H9 (cell line): ENCODE results near the gene CDC42EP3. TPM values are rescaled to one million over a fixed set of nuclear protein-coding genes. Genes with fewer than 3 reads are reported as not detected.

Experiments used
- DNase-seq: peaks from one replicate; pipeline ENCODE4 v3.0.0-alpha.2; 2017
- H2AFZ ChIP-seq: one replicate; pipeline ENCODE4 v1.6.1; 2013; ENCODE audit warnings: mild to moderate bottlenecking, low read length, control low read depth, moderate library complexity
- H2AK5ac ChIP-seq: 2 replicates; pipeline ENCODE4 v1.6.1; 2013; ENCODE audit warnings: low read length, control low read depth, mixed read lengths; ENCODE audit not compliant: insufficient read length
- H2BK120ac ChIP-seq: one replicate; pipeline ENCODE4 v1.6.1; 2013; ENCODE audit warnings: low read depth, mild to moderate bottlenecking, low read length, control low read depth, inconsistent platforms; ENCODE audit not compliant: poor library complexity, severe bottlenecking
- H2BK12ac ChIP-seq: 2 replicates; pipeline ENCODE4 v1.6.1; 2013; ENCODE audit warnings: low read length, control low read depth, mixed read lengths, low read depth; ENCODE audit not compliant: insufficient read length
- H2BK15ac ChIP-seq: 2 replicates; pipeline ENCODE4 v1.6.1; 2013; ENCODE audit warnings: low read depth, low read length, control low read depth
- H2BK20ac ChIP-seq: one replicate; pipeline ENCODE4 v1.6.1; 2013; ENCODE audit warnings: low read depth, mild to moderate bottlenecking, low read length, control low read depth, inconsistent platforms; ENCODE audit not compliant: poor library complexity, severe bottlenecking
- H2BK5ac ChIP-seq: 2 replicates; pipeline ENCODE4 v1.6.1; 2013; ENCODE audit warnings: low read length, control low read depth, mixed read lengths; ENCODE audit not compliant: insufficient read length
- H3K14ac ChIP-seq: 2 replicates; pipeline ENCODE4 v1.6.1; 2013; ENCODE audit warnings: low read length, control low read depth; ENCODE audit not compliant: insufficient read depth
- H3K18ac ChIP-seq: 2 replicates; pipeline ENCODE4 v1.6.1; 2013; ENCODE audit warnings: low read depth, mild to moderate bottlenecking, mixed read lengths, low read length, control low read depth; ENCODE audit not compliant: insufficient read length
- H3K23ac ChIP-seq: 2 replicates; pipeline ENCODE4 v1.6.1; 2013; ENCODE audit warnings: low read length, control low read depth, mixed read lengths, low read depth; ENCODE audit not compliant: insufficient read length
- H3K23me2 ChIP-seq: 2 replicates; pipeline ENCODE4 v1.6.1; 2013; ENCODE audit warnings: low read depth, mild to moderate bottlenecking, mixed read lengths, low read length, control low read depth; ENCODE audit not compliant: insufficient read length, poor library complexity, severe bottlenecking
- H3K27ac ChIP-seq: 2 replicates; pipeline ENCODE4 v1.5.1; 2013; ENCODE audit warnings: low read length, control low read depth, mixed read lengths, low read depth; ENCODE audit not compliant: insufficient read length
- H3K27me3 ChIP-seq: 2 replicates; pipeline ENCODE4 v1.6.1; 2013; ENCODE audit warnings: low read length, control low read depth, inconsistent platforms; ENCODE audit not compliant: insufficient read depth
- H3K4ac ChIP-seq: 2 replicates; pipeline ENCODE4 v1.6.1; 2013; ENCODE audit warnings: low read depth, mild to moderate bottlenecking, control low read depth, inconsistent platforms, low read length, moderate library complexity
- H3K4me1 ChIP-seq: 2 replicates; pipeline ENCODE4 v1.6.1; 2013; ENCODE audit warnings: low read length, control low read depth, inconsistent platforms; ENCODE audit not compliant: insufficient read depth
- H3K4me2 ChIP-seq: 2 replicates; pipeline ENCODE4 v1.6.1; 2013; ENCODE audit warnings: low read length, control low read depth, mixed read lengths; ENCODE audit not compliant: insufficient read length, insufficient read depth
- H3K56ac ChIP-seq: 2 replicates; pipeline ENCODE4 v1.6.1; 2013; ENCODE audit warnings: low read depth, mild to moderate bottlenecking, mixed read lengths, low read length, control low read depth; ENCODE audit not compliant: insufficient read length
- H3K79me1 ChIP-seq: 2 replicates; pipeline ENCODE4 v1.6.1; 2013; ENCODE audit warnings: low read depth, mild to moderate bottlenecking, moderate library complexity, low read length, control low read depth, inconsistent platforms; ENCODE audit not compliant: insufficient read depth, poor library complexity, severe bottlenecking
- H3K79me2 ChIP-seq: 2 replicates; pipeline ENCODE4 v1.6.1; 2013; ENCODE audit warnings: low read length, control low read depth, inconsistent platforms; ENCODE audit not compliant: insufficient read depth
- H3K9ac ChIP-seq: 2 replicates; pipeline ENCODE4 v1.6.1; 2013; ENCODE audit warnings: low read length, control low read depth, mixed read lengths; ENCODE audit not compliant: insufficient read length; ENCODE audit errors: extremely low read depth
- H3K9me3 ChIP-seq: one replicate; pipeline ENCODE4 v1.6.1; 2013; ENCODE audit warnings: low read depth, low read length, inconsistent platforms; ENCODE audit not compliant: control insufficient read depth
- H3T11ph ChIP-seq: one replicate; pipeline ENCODE4 v1.6.1; 2013; ENCODE audit warnings: mild to moderate bottlenecking, low read length, control low read depth, inconsistent platforms
- H4K20me1 ChIP-seq: one replicate; pipeline ENCODE4 v1.6.1; 2013; ENCODE audit not compliant: control insufficient read depth, insufficient read length, insufficient read depth
- H4K5ac ChIP-seq: 2 replicates; pipeline ENCODE4 v1.6.1; 2013; ENCODE audit warnings: low read depth, mild to moderate bottlenecking, mixed read lengths, low read length, control low read depth; ENCODE audit not compliant: insufficient read length
- H4K8ac ChIP-seq: replicated peaks from 2 replicates; pipeline ENCODE4 v1.6.1; 2013; ENCODE audit warnings: low read length, control low read depth, mixed read lengths, low read depth; ENCODE audit not compliant: insufficient read length
- H4K91ac ChIP-seq: 2 replicates; pipeline ENCODE4 v1.6.1; 2013; ENCODE audit warnings: low read depth, mild to moderate bottlenecking, moderate library complexity, mixed read lengths, low read length, control low read depth; ENCODE audit not compliant: insufficient read length
- H3K27ac Mint-ChIP-seq, 3 experiments: 2 replicates in 2 of 3; 3 replicates in 1 of 3; pipeline ENCODE4 v1.8.0; 2020 to 2021; ENCODE audit warnings: mixed read lengths in 3 of 3, mild to moderate bottlenecking in 1 of 3, moderate library complexity in 1 of 3
- H3K27me3 Mint-ChIP-seq: 2 replicates; pipeline ENCODE4 v1.8.0; 2021; ENCODE audit warnings: low read depth, mild to moderate bottlenecking, moderate library complexity, mixed read lengths
- H3K36me3 Mint-ChIP-seq, 3 experiments: 2 replicates in 2 of 3; 3 replicates in 1 of 3; pipeline ENCODE4 v1.8.0; 2020 to 2021; ENCODE audit warnings: low read depth in 3 of 3, mixed read lengths in 3 of 3; ENCODE audit not compliant: insufficient read depth in 1 of 3
- H3K4me1 Mint-ChIP-seq, 2 experiments: 2 replicates each; pipeline ENCODE4 v1.8.0; 2020; ENCODE audit warnings: mixed read lengths in 2 of 2
- H3K4me3 Mint-ChIP-seq, 2 experiments: 2 replicates in 1 of 2; 3 replicates in 1 of 2; pipeline ENCODE4 v1.8.0; 2020 to 2021; ENCODE audit warnings: mild to moderate bottlenecking in 2 of 2, mixed read lengths in 2 of 2, moderate library complexity in 1 of 2
- H3K9me3 Mint-ChIP-seq, 2 experiments: 2 replicates in 1 of 2; 3 replicates in 1 of 2; pipeline ENCODE4 v1.8.0; 2020; ENCODE audit warnings: mild to moderate bottlenecking in 2 of 2, mixed read lengths in 2 of 2, moderate library complexity in 1 of 2
- WGBS: extraction: QIAGEN DNeasy Blood & Tissue Kit; methylation state at CpG from one replicate; pipeline ENCODE4 v1.1.7; 2013; ENCODE audit warnings: missing lambda C conversion rate, low lambda C conversion rate, mixed read lengths; ENCODE audit not compliant: insufficient read length; ENCODE audit errors: extremely low coverage; 5-methylcytosine and 5-hydroxymethylcytosine counted together
- total RNA-seq: library from RNA; stranded (reverse); gene quantifications from 2 replicates; pipeline ENCODE4 v1.2.1, GENCODE V29; 2021
- TF ChIP-seq, protein P1 (sequence below): fragments of 200-600 bp; sonication (generic); conservative IDR thresholded peaks from 3 replicates; pipeline ENCODE4 v1.8.0; 2021; ENCODE audit warnings: antibody characterized with exemption, mild to moderate bottlenecking

Gene CDC42EP3
- total RNA-seq, 1 experiment from 2014 or later: 61.5 TPM

DNA sequence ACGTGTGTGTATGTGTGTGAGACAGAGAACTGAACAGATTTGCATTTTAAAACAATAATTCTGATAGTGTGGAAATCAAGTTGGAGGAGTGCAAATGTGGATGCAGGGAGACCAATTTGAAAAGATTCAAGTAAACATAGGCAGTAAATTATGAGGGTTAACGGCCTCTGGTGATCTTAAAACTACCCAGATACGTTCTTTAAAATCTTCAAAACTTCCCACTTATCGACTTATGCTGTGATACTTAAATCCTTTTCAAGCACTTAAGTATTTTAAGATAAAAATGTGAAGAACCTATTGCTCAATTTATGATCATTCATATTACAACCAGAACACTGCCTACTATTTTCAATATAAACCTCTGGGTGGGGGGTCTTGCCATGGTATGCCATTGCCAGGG, 37.7 kb upstream of the CDC42EP3 start:
- Histone ChIP-seq H2BK15ac (no peak overlapping the region), H2BK120ac (no peak overlapping the region)
- H3K27ac Mint-ChIP-seq: no peak overlapping the region

More for the DNA sequence above, 37.7 kb upstream of the CDC42EP3 start:
- Histone ChIP-seq H3K79me2 (no peaks in the 10 kb centered on the region), H3K27me3 (no peaks in the 10 kb centered on the region), H2AFZ (no peak overlapping the region), H3K56ac (no peak overlapping the region), H3K27ac (no peak overlapping the region), H2AK5ac (no peak overlapping the region), H4K8ac (no peak overlapping the region), H2BK12ac (no peak overlapping the region), H4K5ac (no peak overlapping the region), H3K4me1 (no peaks in the 10 kb centered on the region; the same call in 1 of the 2 replicates), H3K9me3 (no peaks in the 10 kb centered on the region), H3K9ac (no peak overlapping the region), H3K79me1 (no peaks in the 10 kb centered on the region), H4K91ac (no peak overlapping the region), H3K14ac (no peak overlapping the region), H3K23ac (no peak overlapping the region), H3K4ac (no peak overlapping the region), H3K18ac (no peak overlapping the region), H2BK20ac (no peak overlapping the region), H3K4me2 (no peak overlapping the region), H2BK5ac (no peak overlapping the region), H4K20me1 (no peaks in the 10 kb centered on the region), H3T11ph (no peak overlapping the region), H3K23me2 (no peaks in the 10 kb centered on the region)
- 100% methylated on average over 1 of the region's 4 CpGs for WGBS
- Mint-ChIP-seq H3K27me3 (no peaks in the 10 kb centered on the region), H3K9me3 (peaks cover 0 to 5% of the 10 kb centered on the region in 2 experiments; a peak in 3 of 5 replicates), H3K36me3 (no peaks in the 10 kb centered on the region), H3K4me3 (no peak overlapping the region), H3K4me1 (peaks cover 8 to 11% of the 10 kb centered on the region in 2 experiments)
- TF ChIP-seq, protein P1, sequence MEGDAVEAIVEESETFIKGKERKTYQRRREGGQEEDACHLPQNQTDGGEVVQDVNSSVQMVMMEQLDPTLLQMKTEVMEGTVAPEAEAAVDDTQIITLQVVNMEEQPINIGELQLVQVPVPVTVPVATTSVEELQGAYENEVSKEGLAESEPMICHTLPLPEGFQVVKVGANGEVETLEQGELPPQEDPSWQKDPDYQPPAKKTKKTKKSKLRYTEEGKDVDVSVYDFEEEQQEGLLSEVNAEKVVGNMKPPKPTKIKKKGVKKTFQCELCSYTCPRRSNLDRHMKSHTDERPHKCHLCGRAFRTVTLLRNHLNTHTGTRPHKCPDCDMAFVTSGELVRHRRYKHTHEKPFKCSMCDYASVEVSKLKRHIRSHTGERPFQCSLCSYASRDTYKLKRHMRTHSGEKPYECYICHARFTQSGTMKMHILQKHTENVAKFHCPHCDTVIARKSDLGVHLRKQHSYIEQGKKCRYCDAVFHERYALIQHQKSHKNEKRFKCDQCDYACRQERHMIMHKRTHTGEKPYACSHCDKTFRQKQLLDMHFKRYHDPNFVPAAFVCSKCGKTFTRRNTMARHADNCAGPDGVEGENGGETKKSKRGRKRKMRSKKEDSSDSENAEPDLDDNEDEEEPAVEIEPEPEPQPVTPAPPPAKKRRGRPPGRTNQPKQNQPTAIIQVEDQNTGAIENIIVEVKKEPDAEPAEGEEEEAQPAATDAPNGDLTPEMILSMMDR: no peak
- no peak for DNase-seq
